ENCODE data around the gene KLHL29.

GRCh38 chr2:23399674-23400261 is 14.8 kb downstream of the KLHL29 start:
- 0 out of 2 replicates have a peak, but pooled peaks have one; percentile 7 for TF ChIP-seq CTCF (IDR thresholded peaks at IDR 0.05)
- TF ChIP-seq, protein P1, sequence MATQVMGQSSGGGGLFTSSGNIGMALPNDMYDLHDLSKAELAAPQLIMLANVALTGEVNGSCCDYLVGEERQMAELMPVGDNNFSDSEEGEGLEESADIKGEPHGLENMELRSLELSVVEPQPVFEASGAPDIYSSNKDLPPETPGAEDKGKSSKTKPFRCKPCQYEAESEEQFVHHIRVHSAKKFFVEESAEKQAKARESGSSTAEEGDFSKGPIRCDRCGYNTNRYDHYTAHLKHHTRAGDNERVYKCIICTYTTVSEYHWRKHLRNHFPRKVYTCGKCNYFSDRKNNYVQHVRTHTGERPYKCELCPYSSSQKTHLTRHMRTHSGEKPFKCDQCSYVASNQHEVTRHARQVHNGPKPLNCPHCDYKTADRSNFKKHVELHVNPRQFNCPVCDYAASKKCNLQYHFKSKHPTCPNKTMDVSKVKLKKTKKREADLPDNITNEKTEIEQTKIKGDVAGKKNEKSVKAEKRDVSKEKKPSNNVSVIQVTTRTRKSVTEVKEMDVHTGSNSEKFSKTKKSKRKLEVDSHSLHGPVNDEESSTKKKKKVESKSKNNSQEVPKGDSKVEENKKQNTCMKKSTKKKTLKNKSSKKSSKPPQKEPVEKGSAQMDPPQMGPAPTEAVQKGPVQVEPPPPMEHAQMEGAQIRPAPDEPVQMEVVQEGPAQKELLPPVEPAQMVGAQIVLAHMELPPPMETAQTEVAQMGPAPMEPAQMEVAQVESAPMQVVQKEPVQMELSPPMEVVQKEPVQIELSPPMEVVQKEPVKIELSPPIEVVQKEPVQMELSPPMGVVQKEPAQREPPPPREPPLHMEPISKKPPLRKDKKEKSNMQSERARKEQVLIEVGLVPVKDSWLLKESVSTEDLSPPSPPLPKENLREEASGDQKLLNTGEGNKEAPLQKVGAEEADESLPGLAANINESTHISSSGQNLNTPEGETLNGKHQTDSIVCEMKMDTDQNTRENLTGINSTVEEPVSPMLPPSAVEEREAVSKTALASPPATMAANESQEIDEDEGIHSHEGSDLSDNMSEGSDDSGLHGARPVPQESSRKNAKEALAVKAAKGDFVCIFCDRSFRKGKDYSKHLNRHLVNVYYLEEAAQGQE (IDR thresholded peaks at IDR 0.05; ENCODE audit: insufficient read depth in 1 of 2, low read depth in 2 of 2, low read length in 1 of 2), result no peak
- TF ChIP-seq TCF7L2 (IDR thresholded peaks at IDR 0.05; ENCODE audit: low read depth, low read length), result no peak
- no peak for TF ChIP-seq SIN3A (IDR thresholded peaks at IDR 0.05; ENCODE audit: borderline replicate concordance, insufficient read depth, low read depth, low read length)

All from Panc1 (cell line).